ENCODE measurements around the gene PIGV.

Gene PIGV

GRCh38 chr1:26783646-26784022, 4.1 kb upstream of the PIGV start:
- no peaks in the 10 kb centered on the region for H3K9me3 Mint-ChIP-seq
- H3K4me1 Mint-ChIP-seq, result peaks cover 45% of the 10 kb centered on the region
- ATAC-seq (ENCODE audit: low read depth) (no peak), DNase-seq (ENCODE audit: low spot score in 2 of 2) (no peak)
- peaks cover 13% of the 10 kb centered on the region for H3K36me3 Mint-ChIP-seq
- H3K27me3 Mint-ChIP-seq, result no peaks in the 10 kb centered on the region
- no peak overlapping the region for H3K4me3 Mint-ChIP-seq
- H3K27ac Mint-ChIP-seq, result peak overlapping the region; percentile 61

GRCh38 chr1:26784023-26784871, 3.5 kb upstream of the PIGV start:
- peaks cover 9% of the 10 kb centered on the region for H3K36me3 Mint-ChIP-seq
- no peaks in the 10 kb centered on the region for H3K9me3 Mint-ChIP-seq
- no peak for DNase-seq (ENCODE audit: low spot score in 2 of 2)
- no peak overlapping the region for H3K27ac Mint-ChIP-seq
- H3K4me3 Mint-ChIP-seq, result no peak overlapping the region
- H3K4me1 Mint-ChIP-seq, result peaks cover 47% of the 10 kb centered on the region
- ATAC-seq (ENCODE audit: low read depth), result no peak
- no peaks in the 10 kb centered on the region for H3K27me3 Mint-ChIP-seq

GRCh38 chr1:26784886-26785285, 2.9 kb upstream of the PIGV start:
- no peak overlapping the region for H3K4me3 Mint-ChIP-seq
- DNase-seq (ENCODE audit: low spot score in 2 of 2) (no peak), ATAC-seq (ENCODE audit: low read depth) (no peak)
- H3K27me3 Mint-ChIP-seq, result no peaks in the 10 kb centered on the region
- H3K4me1 Mint-ChIP-seq, result peaks cover 48% of the 10 kb centered on the region
- no peaks in the 10 kb centered on the region for H3K9me3 Mint-ChIP-seq
- peaks cover 4% of the 10 kb centered on the region for H3K36me3 Mint-ChIP-seq
- peak overlapping the region; percentile 99 for H3K27ac Mint-ChIP-seq

DNA sequence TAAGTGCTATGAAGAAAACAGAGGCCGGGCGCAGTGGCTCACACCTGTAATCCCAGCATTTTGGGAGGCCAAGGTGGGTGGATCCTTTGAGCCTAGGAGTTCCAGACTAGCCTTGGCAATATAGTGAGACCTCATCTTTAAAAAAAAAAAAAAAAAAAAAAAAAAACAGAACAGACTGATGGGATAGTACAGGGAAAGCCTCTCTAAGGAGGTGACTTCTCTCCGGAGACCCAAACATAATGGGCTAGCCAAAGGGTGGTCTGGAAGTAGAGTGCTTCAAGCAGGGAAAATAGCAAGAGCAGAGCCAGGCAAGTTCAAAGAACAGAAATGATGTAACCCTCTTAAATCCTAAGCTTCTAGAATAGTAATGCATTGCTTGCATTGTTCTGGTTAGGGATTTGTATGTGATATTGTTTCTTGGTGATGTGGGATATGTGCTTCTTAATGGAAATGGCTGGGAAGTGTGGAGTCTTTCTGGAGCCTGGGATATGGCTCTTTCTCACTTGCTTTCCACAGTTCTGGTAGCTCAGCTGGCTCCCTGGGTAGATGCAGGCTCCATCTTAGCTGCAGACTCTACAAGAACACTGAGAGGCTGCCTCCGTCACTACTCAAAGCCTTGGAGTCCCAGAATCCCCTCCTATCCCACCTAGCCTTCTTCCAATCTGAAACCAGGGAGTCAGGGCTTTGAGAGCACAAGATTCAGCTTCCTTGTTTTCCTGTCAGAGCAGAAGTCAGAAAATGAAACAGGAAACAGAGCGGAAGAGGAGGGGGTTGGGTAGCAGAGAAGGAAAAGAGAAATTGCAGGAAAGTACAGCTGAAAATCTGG, 1.9 kb upstream of the PIGV start:
- DNase-seq (ENCODE audit: low spot score in 2 of 2) (no peak), ATAC-seq (ENCODE audit: low read depth) (no peak)
- H3K36me3 Mint-ChIP-seq, result peaks cover 4% of the 10 kb centered on the region
- H3K4me3 Mint-ChIP-seq, result peak overlapping the region; percentile 99
- no peaks in the 10 kb centered on the region for H3K27me3 Mint-ChIP-seq
- no peaks in the 10 kb centered on the region for H3K9me3 Mint-ChIP-seq
- peaks cover 45% of the 10 kb centered on the region for H3K4me1 Mint-ChIP-seq
- H3K27ac Mint-ChIP-seq, result peak overlapping the region; percentile 99

- DNase-seq (ENCODE audit: low spot score in 2 of 2) (no peak), ATAC-seq (ENCODE audit: low read depth) (no peak)
- H3K9me3 Mint-ChIP-seq, result no peaks in the 10 kb centered on the region
- H3K4me1 Mint-ChIP-seq, result peaks cover 45% of the 10 kb centered on the region
- H3K4me3 Mint-ChIP-seq, result peak overlapping the region; percentile 99
- peaks cover 4% of the 10 kb centered on the region for H3K36me3 Mint-ChIP-seq
- H3K27me3 Mint-ChIP-seq, result no peaks in the 10 kb centered on the region
- peak overlapping the region; percentile 99 for H3K27ac Mint-ChIP-seq
Observed at GRCh38 chr1:26786437-26787380, 1.0 kb upstream of the PIGV start.

- Mint-ChIP-seq H3K27ac (peak overlapping the region; percentile 99), H3K27me3 (no peaks in the 10 kb centered on the region), H3K9me3 (no peaks in the 10 kb centered on the region), H3K4me3 (peak overlapping the region; percentile 99), H3K36me3 (peaks cover 3% of the 10 kb centered on the region), H3K4me1 (peaks cover 43% of the 10 kb centered on the region)
- DNase-seq (ENCODE audit: low spot score in 2 of 2), result no peak
- ATAC-seq (ENCODE audit: low read depth), result peak; percentile 39
Observed at GRCh38 chr1:26787381-26787705, 407 bp upstream of the PIGV start.

- no peaks in the 10 kb centered on the region for H3K27me3 Mint-ChIP-seq
- H3K4me1 Mint-ChIP-seq, result peaks cover 46% of the 10 kb centered on the region
- DNase-seq (ENCODE audit: low spot score in 2 of 2) (no peak), ATAC-seq (ENCODE audit: low read depth) (no peak)
- H3K9me3 Mint-ChIP-seq, result no peaks in the 10 kb centered on the region
- H3K4me3 Mint-ChIP-seq, result peak overlapping the region; percentile 99
- H3K36me3 Mint-ChIP-seq, result peaks cover 10% of the 10 kb centered on the region
- peak overlapping the region; percentile 99 for H3K27ac Mint-ChIP-seq
Observed at GRCh38 chr1:26788515-26788785, 700 bp downstream of the PIGV start.

DNA sequence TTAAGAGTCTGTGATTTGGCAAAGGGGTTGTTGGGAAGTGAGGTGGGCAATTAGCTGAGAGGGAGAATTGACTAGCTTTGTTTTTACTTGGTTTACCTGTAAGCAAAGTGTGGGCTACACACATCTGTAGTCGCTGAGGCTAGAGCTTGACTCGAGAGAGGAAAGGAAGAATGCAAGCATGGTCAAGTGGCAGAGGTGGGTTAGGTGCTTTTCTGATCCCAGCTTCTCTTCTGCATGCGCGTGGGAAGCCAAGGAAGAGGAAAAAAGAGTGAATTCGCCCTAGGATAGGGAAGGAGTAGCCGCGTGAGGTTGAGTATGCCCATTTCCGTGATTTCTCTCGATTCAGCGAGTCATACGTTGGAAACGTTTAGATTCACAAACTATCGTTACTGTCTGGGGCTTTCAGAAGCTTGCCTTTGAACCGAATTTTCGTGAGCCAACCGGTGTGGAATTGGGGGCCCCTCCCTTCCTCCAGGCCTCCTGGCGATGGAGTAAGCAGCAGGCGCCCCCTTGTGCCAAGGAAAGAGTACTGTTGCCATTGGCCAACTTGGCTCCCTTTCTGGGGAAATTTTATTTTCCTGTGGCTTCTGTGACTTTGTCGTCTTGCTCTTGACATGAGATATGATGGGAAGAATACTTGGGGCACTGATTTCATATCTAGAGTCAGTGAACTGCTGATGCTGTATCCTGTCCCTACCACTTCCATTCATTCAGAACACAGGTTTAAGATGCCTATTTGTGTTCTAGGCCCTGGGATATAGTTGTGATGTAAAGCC, 1.3 kb downstream of the PIGV start:
- peak overlapping the region; percentile 99 for H3K4me3 Mint-ChIP-seq
- ATAC-seq (ENCODE audit: low read depth), result peak; percentile 37
- no peaks in the 10 kb centered on the region for H3K27me3 Mint-ChIP-seq
- peaks cover 12% of the 10 kb centered on the region for H3K36me3 Mint-ChIP-seq
- H3K9me3 Mint-ChIP-seq, result no peaks in the 10 kb centered on the region
- peaks cover 46% of the 10 kb centered on the region for H3K4me1 Mint-ChIP-seq
- peak; percentile 76 for DNase-seq (ENCODE audit: low spot score in 2 of 2)
- H3K27ac Mint-ChIP-seq, result peak overlapping the region; percentile 99

GRCh38 chr1:26789612-26789865, 1.8 kb downstream of the PIGV start:
- peaks cover 17% of the 10 kb centered on the region for H3K36me3 Mint-ChIP-seq
- no peaks in the 10 kb centered on the region for H3K27me3 Mint-ChIP-seq
- peak overlapping the region; percentile 99 for H3K27ac Mint-ChIP-seq
- no peaks in the 10 kb centered on the region for H3K9me3 Mint-ChIP-seq
- no peak for DNase-seq (ENCODE audit: low spot score in 2 of 2)
- H3K4me1 Mint-ChIP-seq, result peaks cover 42% of the 10 kb centered on the region
- H3K4me3 Mint-ChIP-seq, result no peak overlapping the region
- no peak for ATAC-seq (ENCODE audit: low read depth)

DNA sequence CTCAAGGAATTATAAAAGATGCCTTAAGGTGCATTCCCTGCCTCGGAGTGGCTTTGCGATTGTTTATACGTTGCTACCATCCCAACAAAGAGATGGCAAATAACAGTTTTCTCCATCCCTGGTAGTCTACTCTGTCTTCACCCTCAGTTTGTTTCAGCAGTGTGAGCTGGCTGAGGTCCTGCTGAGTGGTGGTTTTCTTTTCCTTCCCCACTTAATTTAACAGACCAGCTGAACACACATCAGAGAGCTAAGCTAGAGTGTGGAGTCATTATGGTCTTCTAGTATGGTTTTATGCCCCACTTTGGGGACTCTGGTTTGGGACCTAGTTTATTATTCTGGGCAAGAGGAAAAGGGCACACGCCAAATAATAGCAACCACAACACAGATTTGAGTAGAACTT, 2.2 kb downstream of the PIGV start:
- Mint-ChIP-seq H3K4me3 (no peak overlapping the region), H3K27me3 (no peaks in the 10 kb centered on the region), H3K4me1 (peaks cover 38% of the 10 kb centered on the region), H3K27ac (peak overlapping the region; percentile 99), H3K36me3 (peaks cover 21% of the 10 kb centered on the region), H3K9me3 (no peaks in the 10 kb centered on the region)
- no peak for ATAC-seq (ENCODE audit: low read depth)
- DNase-seq (ENCODE audit: low spot score in 2 of 2), result no peak

- ATAC-seq (ENCODE audit: low read depth), result no peak
- no peak for DNase-seq (ENCODE audit: low spot score in 2 of 2)
- Mint-ChIP-seq H3K4me1 (peaks cover 34% of the 10 kb centered on the region), H3K27me3 (no peaks in the 10 kb centered on the region), H3K9me3 (no peaks in the 10 kb centered on the region), H3K27ac (no peak overlapping the region), H3K4me3 (no peak overlapping the region), H3K36me3 (peaks cover 21% of the 10 kb centered on the region)
Observed at GRCh38 chr1:26790551-26790953, 2.8 kb downstream of the PIGV start.

GRCh38 chr1:26791148-26791547, 3.4 kb downstream of the PIGV start:
- Mint-ChIP-seq H3K36me3 (peaks cover 21% of the 10 kb centered on the region), H3K9me3 (no peaks in the 10 kb centered on the region), H3K27me3 (no peaks in the 10 kb centered on the region), H3K4me3 (no peak overlapping the region), H3K4me1 (peaks cover 28% of the 10 kb centered on the region), H3K27ac (no peak overlapping the region)
- ATAC-seq (ENCODE audit: low read depth) (no peak), DNase-seq (ENCODE audit: low spot score in 2 of 2) (no peak)

- no peak for DNase-seq (ENCODE audit: low spot score in 2 of 2)
- no peaks in the 10 kb centered on the region for H3K27me3 Mint-ChIP-seq
- H3K36me3 Mint-ChIP-seq, result peaks cover 24% of the 10 kb centered on the region
- H3K9me3 Mint-ChIP-seq, result no peaks in the 10 kb centered on the region
- H3K27ac Mint-ChIP-seq, result no peak overlapping the region
- peaks cover 24% of the 10 kb centered on the region for H3K4me1 Mint-ChIP-seq
- no peak overlapping the region for H3K4me3 Mint-ChIP-seq
- no peak for ATAC-seq (ENCODE audit: low read depth)
Observed at GRCh38 chr1:26791626-26792025, 3.9 kb downstream of the PIGV start.

All from memory B cell (primary cell).